Astrocyte (in vitro differentiated cells and primary cell): ENCODE data around the gene CCDC40. TPM values are rescaled to one million over a fixed set of nuclear protein-coding genes. Genes with fewer than 3 reads are reported as not detected.
A peak's percentile ranks its signal among the peaks of the same experiment; 100 is the strongest.

ENCODE experiments used
- DNase-seq: peaks from one replicate; pipeline ENCODE4 v3.0.0-alpha.2; 2010; ENCODE audit warnings: low read depth
- FAIRE-seq: peaks from 2 replicates; lab custom pipeline; 2011; peaks lifted over from hg19 to GRCh38; lab: Jason Lieb, UNC
- H2AFZ ChIP-seq: 2 replicates; pipeline ENCODE4 v1.6.0; 2012; ENCODE audit warnings: low read depth, low read length, inconsistent platforms
- H3K27ac ChIP-seq: 2 replicates; pipeline ENCODE4 v1.5.1; 2011; ENCODE audit warnings: low read depth, low read length, inconsistent platforms
- H3K27me3 ChIP-seq: 2 replicates; pipeline ENCODE4 v1.6.0; 2011; ENCODE audit warnings: low read length, inconsistent platforms; ENCODE audit not compliant: insufficient read depth
- H3K36me3 ChIP-seq: 2 replicates; pipeline ENCODE4 v1.5.1; 2011; ENCODE audit warnings: low read length, inconsistent platforms; ENCODE audit not compliant: insufficient read depth
- H3K4me1 ChIP-seq: 2 replicates; pipeline ENCODE4 v1.5.1; 2011; ENCODE audit warnings: low read length, inconsistent platforms; ENCODE audit not compliant: insufficient read depth
- H3K4me2 ChIP-seq: 2 replicates; pipeline ENCODE4 v1.6.0; 2012; ENCODE audit warnings: low read length, inconsistent platforms
- H3K4me3 ChIP-seq: 2 replicates; pipeline ENCODE4 v1.5.1; 2011; ENCODE audit warnings: low read depth, mild to moderate bottlenecking, low read length, inconsistent platforms; ENCODE audit not compliant: insufficient read depth
- H3K79me2 ChIP-seq: 2 replicates; pipeline ENCODE4 v1.6.0; 2012; ENCODE audit warnings: mild to moderate bottlenecking, low read length, inconsistent platforms; ENCODE audit not compliant: insufficient read depth
- H3K9ac ChIP-seq: 2 replicates; pipeline ENCODE4 v1.6.0; 2012; ENCODE audit warnings: mild to moderate bottlenecking, low read length, inconsistent platforms
- H3K9me3 ChIP-seq: 2 replicates; pipeline ENCODE4 v1.5.1; 2012; ENCODE audit warnings: low read depth, mild to moderate bottlenecking, low read length, inconsistent platforms; ENCODE audit not compliant: insufficient read depth
- H4K20me1 ChIP-seq: 2 replicates; pipeline ENCODE4 v1.6.0; 2012; ENCODE audit warnings: low read length, inconsistent platforms; ENCODE audit not compliant: insufficient read depth
- H3K27ac Mint-ChIP-seq: one replicate; pipeline ENCODE4 v1.8.0; 2021; ENCODE audit warnings: mild to moderate bottlenecking, mixed read lengths; ENCODE audit not compliant: unreplicated experiment
- H3K27me3 Mint-ChIP-seq: one replicate; pipeline ENCODE4 v1.8.0; 2021; ENCODE audit warnings: low read depth, mixed read lengths; ENCODE audit not compliant: unreplicated experiment
- H3K36me3 Mint-ChIP-seq: one replicate; pipeline ENCODE4 v1.8.0; 2021; ENCODE audit warnings: low read depth, mixed read lengths; ENCODE audit not compliant: unreplicated experiment
- H3K4me1 Mint-ChIP-seq: one replicate; pipeline ENCODE4 v1.8.0; 2021; ENCODE audit warnings: low read depth, mixed read lengths; ENCODE audit not compliant: unreplicated experiment
- H3K4me3 Mint-ChIP-seq: one replicate; pipeline ENCODE4 v1.8.0; 2021; ENCODE audit warnings: mild to moderate bottlenecking, moderate library complexity, mixed read lengths; ENCODE audit not compliant: unreplicated experiment
- H3K9me3 Mint-ChIP-seq: one replicate; pipeline ENCODE4 v1.8.0; 2021; ENCODE audit warnings: mild to moderate bottlenecking, mixed read lengths; ENCODE audit not compliant: unreplicated experiment
- CTCF ChIP-seq: IDR thresholded peaks from 2 replicates; pipeline ENCODE4 v1.5.1; 2011; ENCODE audit warnings: low read depth, mild to moderate bottlenecking, inconsistent platforms, low read length, moderate library complexity; ENCODE audit not compliant: insufficient read depth
- EZH2 ChIP-seq: IDR thresholded peaks from 2 replicates; pipeline ENCODE4 v1.6.1; 2012; ENCODE audit warnings: mild to moderate bottlenecking, low read length, inconsistent platforms; ENCODE audit not compliant: insufficient read depth
- total RNA-seq: library from RNA; stranded (reverse); gene quantifications from 2 replicates; pipeline ENCODE4 v1.2.1, GENCODE V29; 2021

CCDC40 gene
- total RNA-seq, 1 donor from 2014 or later: 7.0 TPM

GRCh38 chr17:80109066-80109660 is 72.7 kb downstream of the CCDC40 start:
- Mint-ChIP-seq H3K36me3 (peaks cover 8% of the 10 kb centered on the region), H3K4me1 (no peaks in the 10 kb centered on the region), H3K27me3 (no peaks in the 10 kb centered on the region), H3K4me3 (no peak overlapping the region), H3K9me3 (no peaks in the 10 kb centered on the region), H3K27ac (peak overlapping the region; percentile 26)
- Histone ChIP-seq H3K4me1 (no peaks in the 10 kb centered on the region), H3K79me2 (no peaks in the 10 kb centered on the region), H3K4me2 (no peak overlapping the region), H3K4me3 (no peak overlapping the region), H3K9me3 (no peaks in the 10 kb centered on the region), H3K27me3 (peaks cover 5% of the 10 kb centered on the region), H3K36me3 (no peaks in the 10 kb centered on the region), H3K27ac (no peak overlapping the region), H2AFZ (no peak overlapping the region), H3K9ac (no peak overlapping the region), H4K20me1 (no peaks in the 10 kb centered on the region)
- DNase-seq: no peak
- TF ChIP-seq CTCF (no peak), EZH2 (no peak)
- FAIRE-seq: no peak

- Histone ChIP-seq H3K27me3 (peaks cover 5% of the 10 kb centered on the region), H3K9ac (no peak overlapping the region), H3K4me3 (no peak overlapping the region), H3K4me1 (no peaks in the 10 kb centered on the region), H4K20me1 (no peaks in the 10 kb centered on the region), H3K79me2 (no peaks in the 10 kb centered on the region), H3K4me2 (no peak overlapping the region), H3K9me3 (no peaks in the 10 kb centered on the region), H3K27ac (no peak overlapping the region), H2AFZ (no peak overlapping the region), H3K36me3 (no peaks in the 10 kb centered on the region)
- H3K4me1 Mint-ChIP-seq: no peaks in the 10 kb centered on the region
- no peak overlapping the region for H3K4me3 Mint-ChIP-seq
- no peak overlapping the region for H3K27ac Mint-ChIP-seq
- peaks cover 4% of the 10 kb centered on the region for H3K9me3 Mint-ChIP-seq
- no peaks in the 10 kb centered on the region for H3K27me3 Mint-ChIP-seq
- DNase-seq (no peak), FAIRE-seq (no peak)
- peaks cover 15% of the 10 kb centered on the region for H3K36me3 Mint-ChIP-seq
- TF ChIP-seq CTCF: no peak
- no peak for TF ChIP-seq EZH2
These were observed 73.4 kb downstream of the CCDC40 start for GRCh38 chr17:80109713-80110446.

GRCh38 chr17:80110447-80110812 is 74.0 kb downstream of the CCDC40 start:
- Histone ChIP-seq H3K36me3 (no peaks in the 10 kb centered on the region), H4K20me1 (no peaks in the 10 kb centered on the region), H3K79me2 (no peaks in the 10 kb centered on the region), H3K9me3 (no peaks in the 10 kb centered on the region), H3K4me2 (no peak overlapping the region), H2AFZ (no peak overlapping the region), H3K4me3 (no peak overlapping the region), H3K9ac (no peak overlapping the region), H3K4me1 (no peaks in the 10 kb centered on the region), H3K27ac (no peak overlapping the region), H3K27me3 (peaks cover 4% of the 10 kb centered on the region)
- Mint-ChIP-seq H3K27me3 (no peaks in the 10 kb centered on the region), H3K27ac (no peak overlapping the region), H3K4me3 (no peak overlapping the region), H3K9me3 (peaks cover 7% of the 10 kb centered on the region), H3K36me3 (peaks cover 18% of the 10 kb centered on the region), H3K4me1 (no peaks in the 10 kb centered on the region)
- no peak for DNase-seq
- no peak for TF ChIP-seq CTCF
- no peak for FAIRE-seq
